Fibroblast of skin of left biceps (primary cell): ENCODE measurements around the gene BUD23.

Experiments
- DNase-seq, 2 experiments: peaks; one replicate each; pipeline ENCODE4 v3.0.0-alpha.2; 2013; ENCODE audit warnings: low read depth in 2 of 2

The BUD23 gene

DNA sequence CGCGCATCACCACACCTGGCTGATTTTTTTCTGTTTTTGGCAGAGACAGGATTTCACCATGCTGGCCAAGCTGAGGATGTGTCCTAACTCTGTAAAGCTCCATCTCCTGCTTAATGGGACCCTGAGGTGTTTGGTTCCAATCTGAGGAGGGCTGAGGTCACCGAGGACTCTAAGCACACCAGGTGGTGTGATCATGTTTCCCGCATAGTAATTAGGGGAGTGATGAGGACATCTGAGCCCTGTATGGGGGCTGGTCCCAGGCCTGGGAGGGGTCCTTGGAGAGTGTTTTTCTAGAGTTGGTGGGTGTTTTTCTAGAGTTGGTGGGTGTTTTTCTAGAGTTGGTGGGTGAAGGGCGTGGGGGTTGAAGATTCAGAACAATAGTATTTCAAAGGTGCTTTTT lies 58.2 kb downstream of the BUD23 start:
- no peak for DNase-seq

DNA sequence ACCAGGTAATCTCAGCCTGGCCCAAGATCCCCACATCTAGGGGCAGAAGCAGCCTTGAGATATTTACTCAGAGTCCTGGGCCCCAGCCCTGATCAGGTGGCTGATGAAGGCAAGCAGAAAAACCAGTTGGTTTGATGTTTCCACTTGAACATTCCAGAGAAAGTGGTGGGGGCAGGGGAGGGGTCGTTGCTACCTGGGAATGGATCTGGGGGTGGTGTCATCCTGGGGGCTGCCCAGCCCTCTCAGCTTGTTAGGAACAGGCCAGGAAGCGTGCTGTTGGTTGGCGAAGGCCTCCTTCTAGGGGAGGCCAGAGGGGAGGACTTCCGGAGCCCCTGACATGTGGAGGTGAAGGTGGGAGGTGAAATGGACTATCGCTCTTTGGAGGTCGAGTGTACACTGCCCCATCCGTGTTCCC lies 58.9 kb downstream of the BUD23 start:
- no peak for DNase-seq

DNA sequence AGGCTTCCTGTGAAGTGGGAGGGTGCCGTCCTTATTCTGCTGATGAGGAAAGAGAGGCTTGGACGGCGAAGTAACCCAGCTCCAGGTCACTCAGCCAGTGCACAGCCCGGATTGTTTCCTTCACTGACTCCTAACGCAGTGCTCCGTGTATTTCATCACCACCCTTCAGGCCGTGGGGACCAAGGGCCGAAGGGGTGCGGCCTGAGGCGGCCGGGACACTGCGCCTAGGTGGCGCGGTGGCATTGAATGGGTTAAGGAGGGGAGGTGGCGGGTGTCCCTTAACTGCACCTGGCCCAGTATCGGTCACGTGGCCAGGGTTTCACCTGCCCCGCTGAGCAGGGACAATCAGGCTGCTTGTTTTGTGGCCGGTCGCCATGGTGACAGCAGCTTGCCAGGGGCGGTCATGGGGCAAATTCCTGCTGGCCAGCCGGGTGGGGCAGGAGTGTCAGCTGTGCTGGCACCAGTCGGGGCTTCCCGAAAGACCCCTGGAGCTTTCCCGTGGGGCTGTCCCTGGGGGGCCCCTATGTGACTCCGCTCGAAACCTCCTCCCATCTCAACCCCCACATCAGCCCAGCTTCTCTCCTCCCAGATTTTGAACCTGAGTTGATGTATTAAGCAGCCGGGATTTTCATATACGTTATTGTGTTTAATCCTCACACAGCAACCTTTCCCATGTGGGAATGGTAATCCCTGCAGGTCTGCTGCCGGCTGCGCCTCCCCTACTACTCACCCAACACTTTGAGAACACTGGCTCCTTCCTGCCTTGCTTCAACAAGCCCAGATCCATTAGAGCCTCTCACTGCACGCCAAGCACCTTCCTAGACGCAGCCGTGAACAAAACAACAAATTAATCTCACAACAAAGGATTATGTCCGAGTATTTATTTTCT lies 59.6 kb downstream of the BUD23 start:
- DNase-seq = no peak

DNA sequence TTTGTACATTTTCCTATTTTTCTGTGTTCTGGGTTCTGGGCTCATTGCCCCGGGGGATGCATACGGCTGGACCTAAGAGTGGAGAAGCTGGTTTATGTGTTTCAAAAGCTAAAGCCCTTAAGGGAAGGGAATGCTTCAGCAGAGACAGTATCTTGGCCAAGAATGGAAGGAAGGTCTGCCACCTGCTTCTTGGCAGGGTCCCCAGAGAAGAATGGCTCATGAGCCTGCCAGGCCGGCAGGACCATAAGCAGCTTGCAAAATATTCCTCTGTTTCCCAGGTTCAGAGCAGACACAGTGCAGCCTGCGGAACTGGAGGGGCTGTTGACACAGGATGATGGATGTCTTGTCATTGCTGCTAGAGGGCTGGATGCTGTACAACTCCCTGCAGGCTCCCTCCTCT lies 63.0 kb downstream of the BUD23 start:
- no peak for DNase-seq
